Body of pancreas (tissue), 4 donors: ENCODE data around the gene KLK8.

Source experiments
- POLR2A ChIP-seq, 3 donors: fragments of 450-650 bp; IDR thresholded peaks; one replicate each; pipeline ENCODE4 v1.6.1; 2016; ENCODE audit warnings: antibody characterized with exemption in 3 of 3, mild to moderate bottlenecking in 2 of 3
- TF ChIP-seq, protein P1 (sequence below), 7 experiments: fragments of 450-650 bp in 4 of 7; fragments of 200-600 bp in 3 of 7; sonication (generic) in 3 of 7; IDR thresholded peaks; one replicate each; pipeline ENCODE4 v1.5.1; 2016 to 2019; ENCODE audit warnings: antibody characterized with exemption in 7 of 7

DNA sequence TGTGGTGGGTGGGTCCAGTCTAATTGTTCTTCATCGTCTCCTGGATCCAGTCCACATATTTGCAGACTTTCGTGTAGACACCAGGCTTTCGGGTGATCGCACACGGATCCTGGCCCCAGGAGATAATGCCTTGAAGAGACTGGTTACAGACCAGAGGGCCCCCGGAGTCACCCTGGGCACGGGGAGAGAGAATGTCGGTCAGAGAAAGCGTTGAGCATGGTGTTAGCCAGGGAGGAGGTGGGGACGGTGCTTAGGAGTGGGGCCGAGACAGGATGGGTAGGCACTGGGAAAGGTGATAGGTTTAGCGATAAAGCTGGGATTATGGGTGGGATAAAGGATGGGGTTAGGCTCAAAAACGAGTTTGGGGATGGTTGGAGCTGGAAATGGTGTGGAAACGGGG is 21.1 kb upstream of the KLK8 start:
- TF ChIP-seq, protein P1, sequence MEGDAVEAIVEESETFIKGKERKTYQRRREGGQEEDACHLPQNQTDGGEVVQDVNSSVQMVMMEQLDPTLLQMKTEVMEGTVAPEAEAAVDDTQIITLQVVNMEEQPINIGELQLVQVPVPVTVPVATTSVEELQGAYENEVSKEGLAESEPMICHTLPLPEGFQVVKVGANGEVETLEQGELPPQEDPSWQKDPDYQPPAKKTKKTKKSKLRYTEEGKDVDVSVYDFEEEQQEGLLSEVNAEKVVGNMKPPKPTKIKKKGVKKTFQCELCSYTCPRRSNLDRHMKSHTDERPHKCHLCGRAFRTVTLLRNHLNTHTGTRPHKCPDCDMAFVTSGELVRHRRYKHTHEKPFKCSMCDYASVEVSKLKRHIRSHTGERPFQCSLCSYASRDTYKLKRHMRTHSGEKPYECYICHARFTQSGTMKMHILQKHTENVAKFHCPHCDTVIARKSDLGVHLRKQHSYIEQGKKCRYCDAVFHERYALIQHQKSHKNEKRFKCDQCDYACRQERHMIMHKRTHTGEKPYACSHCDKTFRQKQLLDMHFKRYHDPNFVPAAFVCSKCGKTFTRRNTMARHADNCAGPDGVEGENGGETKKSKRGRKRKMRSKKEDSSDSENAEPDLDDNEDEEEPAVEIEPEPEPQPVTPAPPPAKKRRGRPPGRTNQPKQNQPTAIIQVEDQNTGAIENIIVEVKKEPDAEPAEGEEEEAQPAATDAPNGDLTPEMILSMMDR (IDR thresholded peaks at IDR 0.05): no peak
- TF ChIP-seq POLR2A (IDR thresholded peaks at IDR 0.05): no peak
